Mesothelial cell of epicardium (in vitro differentiated cells): ENCODE results near the gene PLIN3. TPM values are rescaled to one million over a fixed set of nuclear protein-coding genes. Genes with fewer than 3 reads are reported as not detected.

ENCODE experiments used
- DNase-seq, 2 experiments: peaks; one replicate each; pipeline ENCODE4 v3.0.0; 2021; ENCODE audit warnings: low spot score in 2 of 2; ENCODE audit not compliant: unreplicated experiment in 2 of 2
- H3K27ac Mint-ChIP-seq: 2 replicates; pipeline ENCODE4 v1.8.0; 2021; ENCODE audit warnings: mixed read lengths
- H3K27me3 Mint-ChIP-seq: 2 replicates; pipeline ENCODE4 v1.8.0; 2021; ENCODE audit warnings: low read depth, mixed read lengths
- H3K36me3 Mint-ChIP-seq: 2 replicates; pipeline ENCODE4 v1.8.0; 2021; ENCODE audit warnings: mixed read lengths
- H3K4me1 Mint-ChIP-seq: 2 replicates; pipeline ENCODE4 v1.8.0; 2021; ENCODE audit warnings: mixed read lengths
- H3K4me3 Mint-ChIP-seq: 2 replicates; pipeline ENCODE4 v1.8.0; 2021; ENCODE audit warnings: mild to moderate bottlenecking, moderate library complexity, mixed read lengths
- H3K9me3 Mint-ChIP-seq: 2 replicates; pipeline ENCODE4 v1.8.0; 2021; ENCODE audit warnings: mixed read lengths
- total RNA-seq: library from RNA; stranded (reverse); gene quantifications from 3 replicates; pipeline ENCODE4 v1.2.1, GENCODE V29; 2021
- TF ChIP-seq, protein P1 (sequence below): fragments of 200-600 bp; sonication (generic); IDR thresholded peaks from one replicate; pipeline ENCODE4 v1.5.0; 2021; ENCODE audit warnings: antibody characterized with exemption; ENCODE audit not compliant: unreplicated experiment

Gene PLIN3
- total RNA-seq, 1 donor from 2014 or later: 55.6 TPM

DNA sequence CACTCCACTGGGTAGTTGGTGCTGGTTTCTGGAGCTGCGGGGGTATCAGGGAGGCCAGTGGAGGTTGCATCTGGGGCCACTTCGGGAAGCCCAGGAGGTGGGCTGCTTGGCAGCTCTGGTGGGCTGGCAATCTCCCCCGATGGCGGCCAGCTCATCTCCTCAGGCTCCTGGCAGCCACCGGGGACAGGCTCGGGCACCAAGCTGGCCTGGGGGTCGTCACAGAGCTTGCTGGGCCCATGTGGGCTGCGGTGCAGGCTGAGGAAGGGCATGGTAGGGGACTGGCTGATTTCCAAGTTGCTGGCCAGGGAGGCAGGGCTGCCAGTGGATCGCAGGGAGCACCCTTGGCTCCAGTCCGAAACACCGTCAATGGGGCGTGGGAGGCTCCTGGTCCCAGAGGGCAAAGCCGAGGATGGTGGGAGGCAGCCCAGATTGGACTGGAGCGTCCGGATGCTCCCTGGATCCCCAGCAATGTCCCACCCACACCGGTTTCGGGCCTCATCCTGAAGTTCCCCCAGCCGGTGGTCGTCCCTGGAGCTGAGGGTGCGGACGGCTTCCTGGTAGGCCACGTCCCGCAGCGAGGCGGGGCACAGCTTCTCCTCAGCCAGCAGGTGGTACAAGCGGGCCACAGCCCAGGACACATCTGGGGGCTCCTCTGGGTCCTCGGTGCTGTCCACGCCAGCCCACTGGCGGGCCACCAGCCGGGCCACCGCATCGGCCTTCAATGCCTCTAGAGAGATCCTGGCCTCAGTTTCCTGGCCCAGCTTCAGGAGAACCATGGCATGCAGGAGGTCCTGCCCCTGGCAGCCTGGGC lies 49.8 kb downstream of the PLIN3 start:
- Mint-ChIP-seq H3K36me3 (peaks cover 17% of the 10 kb centered on the region), H3K27me3 (no peaks in the 10 kb centered on the region), H3K4me3 (no peak overlapping the region), H3K9me3 (peaks cover 6% of the 10 kb centered on the region), H3K4me1 (peaks cover 3% of the 10 kb centered on the region), H3K27ac (no peak overlapping the region)
- TF ChIP-seq, protein P1, sequence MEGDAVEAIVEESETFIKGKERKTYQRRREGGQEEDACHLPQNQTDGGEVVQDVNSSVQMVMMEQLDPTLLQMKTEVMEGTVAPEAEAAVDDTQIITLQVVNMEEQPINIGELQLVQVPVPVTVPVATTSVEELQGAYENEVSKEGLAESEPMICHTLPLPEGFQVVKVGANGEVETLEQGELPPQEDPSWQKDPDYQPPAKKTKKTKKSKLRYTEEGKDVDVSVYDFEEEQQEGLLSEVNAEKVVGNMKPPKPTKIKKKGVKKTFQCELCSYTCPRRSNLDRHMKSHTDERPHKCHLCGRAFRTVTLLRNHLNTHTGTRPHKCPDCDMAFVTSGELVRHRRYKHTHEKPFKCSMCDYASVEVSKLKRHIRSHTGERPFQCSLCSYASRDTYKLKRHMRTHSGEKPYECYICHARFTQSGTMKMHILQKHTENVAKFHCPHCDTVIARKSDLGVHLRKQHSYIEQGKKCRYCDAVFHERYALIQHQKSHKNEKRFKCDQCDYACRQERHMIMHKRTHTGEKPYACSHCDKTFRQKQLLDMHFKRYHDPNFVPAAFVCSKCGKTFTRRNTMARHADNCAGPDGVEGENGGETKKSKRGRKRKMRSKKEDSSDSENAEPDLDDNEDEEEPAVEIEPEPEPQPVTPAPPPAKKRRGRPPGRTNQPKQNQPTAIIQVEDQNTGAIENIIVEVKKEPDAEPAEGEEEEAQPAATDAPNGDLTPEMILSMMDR: no peak
- no peak for DNase-seq

GRCh38 chr19:4816950-4817278 lies 50.6 kb downstream of the PLIN3 start:
- Mint-ChIP-seq H3K27me3 (no peaks in the 10 kb centered on the region), H3K4me3 (no peak overlapping the region)

DNA sequence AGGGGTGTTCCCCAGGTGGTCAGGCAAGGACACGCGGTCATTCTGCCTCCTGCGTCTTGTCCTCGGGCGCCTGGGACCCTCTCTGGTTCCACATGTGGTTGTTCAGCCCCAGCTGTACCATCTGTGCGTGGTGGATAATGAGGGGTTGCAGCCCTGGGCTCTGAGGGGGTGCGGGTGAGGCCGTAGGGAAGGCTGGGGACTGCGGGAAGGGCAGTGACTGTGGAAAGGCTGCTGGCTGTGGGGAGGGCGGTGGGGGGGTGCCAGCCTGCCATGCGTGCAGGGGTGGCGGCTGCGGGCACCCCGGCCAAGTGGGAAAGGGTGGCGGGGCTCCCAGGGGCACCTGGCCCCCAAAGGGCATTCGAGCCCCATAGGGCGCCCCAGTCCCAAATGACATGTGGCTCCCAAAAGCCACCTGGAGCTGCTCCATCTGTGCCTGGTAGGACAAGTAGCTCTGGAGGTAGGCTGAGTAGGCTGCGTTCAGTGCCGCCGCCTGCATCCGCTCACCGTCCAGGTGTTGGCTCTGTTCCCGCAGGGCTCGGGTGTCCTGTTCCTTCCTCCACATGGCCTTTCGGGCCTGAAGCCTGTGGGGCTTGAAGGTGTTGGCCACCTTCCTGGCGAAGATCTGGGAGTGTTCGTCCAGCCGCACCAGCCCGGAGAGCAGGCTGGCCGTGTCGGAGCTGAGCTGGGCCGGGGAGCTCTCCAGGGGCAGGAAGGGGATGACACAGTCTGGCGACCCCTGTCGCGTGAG lies 51.1 kb downstream of the PLIN3 start:
- H3K4me1 Mint-ChIP-seq: peaks cover 3% of the 10 kb centered on the region
- peaks cover 4% of the 10 kb centered on the region for H3K9me3 Mint-ChIP-seq
- TF ChIP-seq, protein P1: no peak
- no peak overlapping the region for H3K4me3 Mint-ChIP-seq
- no peak overlapping the region for H3K27ac Mint-ChIP-seq
- H3K27me3 Mint-ChIP-seq: no peaks in the 10 kb centered on the region
- peaks cover 14% of the 10 kb centered on the region for H3K36me3 Mint-ChIP-seq
- no peak for DNase-seq

More at GRCh38 chr19:4816950-4817278, 50.6 kb downstream of the PLIN3 start:
- Mint-ChIP-seq H3K27ac (no peak overlapping the region), H3K9me3 (peaks cover 6% of the 10 kb centered on the region), H3K36me3 (peaks cover 15% of the 10 kb centered on the region), H3K4me1 (peaks cover 3% of the 10 kb centered on the region)
- no peak for DNase-seq
- TF ChIP-seq, protein P1: no peak

- H3K9me3 Mint-ChIP-seq: peaks cover 3% of the 10 kb centered on the region
- H3K36me3 Mint-ChIP-seq: peaks cover 13% of the 10 kb centered on the region
- no peaks in the 10 kb centered on the region for H3K27me3 Mint-ChIP-seq
- H3K27ac Mint-ChIP-seq: no peak overlapping the region
- peak overlapping the region; percentile 64 for H3K4me3 Mint-ChIP-seq
- TF ChIP-seq, protein P1: no peak
- peak; percentile 65 to 74 for DNase-seq
- peaks cover 3% of the 10 kb centered on the region for H3K4me1 Mint-ChIP-seq
Measured at GRCh38 chr19:4815426-4816201, 51.9 kb downstream of the PLIN3 start.

DNA sequence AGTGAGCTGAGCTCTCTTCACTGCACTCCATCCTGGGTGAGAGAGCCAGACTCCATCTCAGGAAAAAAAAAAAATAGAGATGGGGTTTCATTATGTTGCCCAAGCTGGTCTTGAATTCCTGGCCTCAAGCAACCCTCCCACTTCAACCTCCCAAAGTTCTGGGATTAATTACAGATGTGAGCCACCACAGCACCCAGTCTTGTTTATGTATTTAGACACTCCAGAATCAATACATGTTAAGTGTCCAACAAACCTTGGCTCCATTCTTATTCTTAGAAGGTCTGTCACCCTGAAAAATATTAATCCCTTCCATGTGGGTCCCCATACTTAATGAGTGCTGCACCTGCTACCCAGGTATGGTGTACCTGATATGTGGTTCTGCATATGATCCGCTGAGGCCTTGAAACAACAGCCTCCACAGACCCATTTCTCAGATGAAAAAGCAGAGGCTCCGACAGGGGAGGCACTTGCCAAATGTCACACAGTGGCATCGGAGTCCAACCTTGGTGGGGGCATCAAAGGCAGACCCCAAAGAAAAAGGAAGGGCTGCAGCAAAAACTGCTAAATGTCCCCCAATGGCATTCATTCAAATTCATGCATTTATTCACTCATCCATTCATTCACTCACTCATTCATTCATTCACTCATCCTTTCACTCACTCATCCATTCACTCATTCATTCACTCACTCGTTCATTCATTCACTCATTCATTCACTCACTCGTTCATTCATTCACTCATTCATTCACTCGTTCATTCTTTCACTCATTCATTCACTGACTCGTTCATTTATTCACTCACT lies 52.6 kb downstream of the PLIN3 start:
- peaks cover 3% of the 10 kb centered on the region for H3K9me3 Mint-ChIP-seq
- peaks cover 3% of the 10 kb centered on the region for H3K4me1 Mint-ChIP-seq
- TF ChIP-seq, protein P1: no peak

More for the DNA sequence above, 52.6 kb downstream of the PLIN3 start:
- Mint-ChIP-seq H3K36me3 (peaks cover 13% of the 10 kb centered on the region), H3K4me3 (peak overlapping the region; percentile 64), H3K27me3 (no peaks in the 10 kb centered on the region), H3K27ac (no peak overlapping the region)
- no peak for DNase-seq
